Measurements from ENCODE around the gene RFNG.

RFNG gene

GRCh38 chr17:81998691-81999438 lies 52.7 kb downstream of the RFNG start:
- DNase-seq = no peak
- peaks cover 9% of the 10 kb centered on the region for H3K36me3 ChIP-seq (ENCODE audit: control insufficient read depth, insufficient read depth, low read length)
- no peak overlapping the region for H3K4me3 ChIP-seq (ENCODE audit: insufficient read depth, low read depth, low read length, poor library complexity, severe bottlenecking)
- no peaks in the 10 kb centered on the region for H3K27me3 ChIP-seq (replicated peaks; ENCODE audit: control insufficient read depth, insufficient read depth, low read length, poor library complexity, severe bottlenecking)
- H3K27ac ChIP-seq (ENCODE audit: insufficient read depth, low read length, poor library complexity, severe bottlenecking) = no peak overlapping the region
- H3K4me1 ChIP-seq (ENCODE audit: control insufficient read depth, insufficient read depth, low read length, poor library complexity, severe bottlenecking) = no peaks in the 10 kb centered on the region
- no peaks in the 10 kb centered on the region for H3K9me3 ChIP-seq (ENCODE audit: control insufficient read depth, low read length)

GRCh38 chr17:81998212-81998611 lies 53.4 kb downstream of the RFNG start:
- Histone ChIP-seq H3K4me1 (ENCODE audit: control insufficient read depth, insufficient read depth, low read length, poor library complexity, severe bottlenecking) (no peaks in the 10 kb centered on the region), H3K27ac (ENCODE audit: insufficient read depth, low read length, poor library complexity, severe bottlenecking) (no peak overlapping the region), H3K4me3 (ENCODE audit: insufficient read depth, low read depth, low read length, poor library complexity, severe bottlenecking) (no peak overlapping the region), H3K36me3 (ENCODE audit: control insufficient read depth, insufficient read depth, low read length) (peaks cover 9% of the 10 kb centered on the region), H3K9me3 (ENCODE audit: control insufficient read depth, low read length) (no peaks in the 10 kb centered on the region), H3K27me3 (replicated peaks; ENCODE audit: control insufficient read depth, insufficient read depth, low read length, poor library complexity, severe bottlenecking) (no peaks in the 10 kb centered on the region)
- no peak for DNase-seq

Data from effector memory CD4-positive, alpha-beta T cell (primary cell).